GM19468 (cell line): ENCODE measurements around the gene HSD17B14.
"Not testable (repeated sequence)": the region's sequence is repeated elsewhere in the genome, so short reads cannot be mapped to it uniquely, and the experiment has no call there.

Experiments used
- ATAC-seq: cut with Tn5 transposase; IDR thresholded peaks from one replicate; pipeline ENCODE4 v1.9.1; 2021; ENCODE audit warnings: mild to moderate bottlenecking, moderate library complexity, moderate number of reproducible peaks; ENCODE audit not compliant: unreplicated experiment; ENCODE audit errors: extremely low read depth

The HSD17B14 gene

GRCh38 chr19:48805452-48805851 is 30.8 kb downstream of the HSD17B14 start:
- no peak for ATAC-seq

GRCh38 chr19:48804496-48804895 is 31.8 kb downstream of the HSD17B14 start:
- no peak for ATAC-seq

- ATAC-seq, result no peak
These were observed 33.7 kb downstream of the HSD17B14 start for GRCh38 chr19:48802623-48803022.

GRCh38 chr19:48799358-48800300 is 36.7 kb downstream of the HSD17B14 start:
- ATAC-seq, result no peak

GRCh38 chr19:48798937-48799336 is 37.4 kb downstream of the HSD17B14 start:
- no peak for ATAC-seq

GRCh38 chr19:48797103-48797502 is 39.2 kb downstream of the HSD17B14 start:
- no peak for ATAC-seq

- no peak for ATAC-seq
These were observed 39.8 kb downstream of the HSD17B14 start for GRCh38 chr19:48796298-48797083.

GRCh38 chr19:48795685-48796070 is 40.6 kb downstream of the HSD17B14 start:
- no peak for ATAC-seq

- peak; percentile 46 for ATAC-seq
These were observed 41.1 kb downstream of the HSD17B14 start for GRCh38 chr19:48795055-48795684.

GRCh38 chr19:48794291-48794690 is 42.0 kb downstream of the HSD17B14 start:
- ATAC-seq, result no peak

- no peak for ATAC-seq
These were observed 43.0 kb downstream of the HSD17B14 start for GRCh38 chr19:48793271-48793670.

GRCh38 chr19:48787331-48787730 is 49.0 kb downstream of the HSD17B14 start:
- not testable (repeated sequence) for ATAC-seq

- ATAC-seq, result not testable (repeated sequence)
These were observed 49.9 kb downstream of the HSD17B14 start for GRCh38 chr19:48786422-48786821.

GRCh38 chr19:48784527-48784926 is 51.8 kb downstream of the HSD17B14 start:
- ATAC-seq, result no peak

GRCh38 chr19:48780631-48781391 is 55.5 kb downstream of the HSD17B14 start:
- ATAC-seq, result no peak

GRCh38 chr19:48779636-48780035 is 56.7 kb downstream of the HSD17B14 start:
- ATAC-seq, result no peak

GRCh38 chr19:48777720-48778119 is 58.6 kb downstream of the HSD17B14 start:
- ATAC-seq, result no peak

GRCh38 chr19:48777139-48777538 is 59.2 kb downstream of the HSD17B14 start:
- no peak for ATAC-seq

GRCh38 chr19:48772503-48772953 is 63.8 kb downstream of the HSD17B14 start:
- no peak for ATAC-seq
